Endothelial cell of umbilical vein (primary cell): ENCODE data around the gene TMEFF2. TPM values are rescaled to one million over a fixed set of nuclear protein-coding genes. Genes with fewer than 3 reads are reported as not detected.

Experiments used
- BruUV-seq: library from RNA; stranded (reverse); fragments of 400-500 nt; replicated peaks from 2 replicates; lab custom pipeline; 2021; lab: Mats Ljungman, UMichigan
- CTCF ChIA-PET: fragments of 300-600, 350-600 bp; sonication (Branson Sonifier 250); formaldehyde crosslinking; loops from one replicate; lab custom pipeline; 2021; ENCODE audit warnings: antibody characterized with exemption, inconsistent platforms; lab: Charles Lee
- POLR2A ChIA-PET: fragments of 300-600, 350-600 bp; sonication (Branson Sonifier 250); formaldehyde crosslinking; loops from one replicate; lab custom pipeline; 2021; ENCODE audit warnings: antibody characterized with exemption, inconsistent platforms; lab: Charles Lee
- DNase-seq: peaks from one replicate; pipeline ENCODE4 v3.0.0-alpha.2; 2011; ENCODE audit warnings: low read depth, low spot score
- FAIRE-seq: peaks from 2 replicates; lab custom pipeline; 2011; peaks lifted over from hg19 to GRCh38; lab: Jason Lieb, UNC
- H2AFZ ChIP-seq: 2 replicates; pipeline ENCODE4 v1.6.0; 2012; ENCODE audit warnings: low read depth, low read length, control low read depth, inconsistent platforms
- H3K27ac ChIP-seq: 2 replicates; pipeline ENCODE4 v1.5.1; 2011; ENCODE audit warnings: low read depth, mild to moderate bottlenecking, control low read depth, low read length, moderate library complexity; ENCODE audit not compliant: insufficient read depth
- H3K27me3 ChIP-seq, 2 experiments: 2 replicates each; pipeline versions ENCODE4 v1.6.0 to v1.6.1; 2011; ENCODE audit warnings: low read length in 2 of 2, mixed read lengths in 1 of 2; ENCODE audit not compliant: control insufficient read depth in 2 of 2, insufficient read depth in 2 of 2
- H3K36me3 ChIP-seq, 2 experiments: 2 replicates in 1 of 2; 3 replicates in 1 of 2; pipeline ENCODE4 v1.5.1; 2011; ENCODE audit warnings: low read length in 2 of 2, mild to moderate bottlenecking in 1 of 2, moderate library complexity in 1 of 2; ENCODE audit not compliant: control insufficient read depth in 2 of 2, insufficient read depth in 2 of 2; ENCODE audit errors: extremely low read depth in 1 of 2
- H3K4me1 ChIP-seq: 3 replicates; pipeline ENCODE4 v1.5.1; 2011; ENCODE audit warnings: mild to moderate bottlenecking, low read length; ENCODE audit not compliant: control insufficient read depth, insufficient read depth; ENCODE audit errors: extremely low read depth
- H3K4me2 ChIP-seq: 2 replicates; pipeline ENCODE4 v1.6.1; 2011; ENCODE audit warnings: low read length, control low read depth, mixed read lengths; ENCODE audit not compliant: insufficient read depth
- H3K4me3 ChIP-seq, 3 experiments: fragments of 200-600 bp in 1 of 3; sonication (generic), shearing (Covaris generic) in 1 of 3; replicated peaks in 1 of 3; 2 replicates each; pipeline ENCODE4 v1.5.1; 2011 to 2016; ENCODE audit warnings: control low read depth in 3 of 3, low read length in 3 of 3, mild to moderate bottlenecking in 2 of 3, inconsistent platforms in 1 of 3, low read depth in 1 of 3, moderate library complexity in 1 of 3; ENCODE audit not compliant: insufficient read depth in 1 of 3
- H3K79me2 ChIP-seq: 2 replicates; pipeline ENCODE4 v1.6.0; 2012; ENCODE audit warnings: low read length, inconsistent platforms; ENCODE audit not compliant: control insufficient read depth, insufficient read depth
- H3K9ac ChIP-seq: replicated peaks from 2 replicates; pipeline ENCODE3; 2011; ENCODE audit warnings: low read length, control low read depth; ENCODE audit not compliant: insufficient read depth; ENCODE audit errors: extremely low read depth
- H3K9me1 ChIP-seq: replicated peaks from 3 replicates; pipeline ENCODE4 v1.6.0; 2011; ENCODE audit warnings: mild to moderate bottlenecking, low read length; ENCODE audit not compliant: control insufficient read depth, insufficient read depth; ENCODE audit errors: extremely low read depth
- H3K9me3 ChIP-seq: replicated peaks from 2 replicates; pipeline ENCODE4 v1.5.1; 2012; ENCODE audit warnings: low read length, inconsistent platforms; ENCODE audit not compliant: control insufficient read depth, insufficient read depth
- H4K20me1 ChIP-seq: replicated peaks from 2 replicates; pipeline ENCODE3; 2011; ENCODE audit warnings: mild to moderate bottlenecking, low read length; ENCODE audit not compliant: control insufficient read depth, insufficient read depth; ENCODE audit errors: extremely low read depth
- EZH2 ChIP-seq: IDR thresholded peaks from 2 replicates; pipeline ENCODE4 v1.6.1; 2012; ENCODE audit warnings: borderline replicate concordance, low read depth, mild to moderate bottlenecking, moderate library complexity, low read length, inconsistent platforms; ENCODE audit not compliant: severe bottlenecking
- FOS ChIP-seq: IDR thresholded peaks from 2 replicates; pipeline ENCODE4 v1.6.1; 2011; ENCODE audit warnings: mild to moderate bottlenecking, low read length, moderate library complexity, borderline replicate concordance; ENCODE audit not compliant: insufficient read depth
- GATA2 ChIP-seq: IDR thresholded peaks from 2 replicates; pipeline ENCODE4 v1.7.0; 2011; ENCODE audit warnings: low read depth, mild to moderate bottlenecking, moderate library complexity, mixed read lengths, low read length; ENCODE audit not compliant: insufficient read length, insufficient read depth
- JUN ChIP-seq: IDR thresholded peaks from 2 replicates; pipeline ENCODE4 v1.6.1; 2011; ENCODE audit warnings: borderline replicate concordance, low read depth; ENCODE audit not compliant: insufficient read length, insufficient read depth
- MYC ChIP-seq: IDR thresholded peaks from one replicate; pipeline ENCODE4 v1.6.1; 2011; ENCODE audit warnings: mild to moderate bottlenecking, low read depth, low read length
- POLR2A ChIP-seq: IDR thresholded peaks from 2 replicates; pipeline ENCODE4 v1.6.1; 2012; ENCODE audit warnings: low read depth, mild to moderate bottlenecking, control low read depth, low read length
- POLR2AphosphoS5 ChIP-seq: IDR thresholded peaks from 2 replicates; pipeline ENCODE4 v1.6.1; 2012; ENCODE audit warnings: low read depth, mild to moderate bottlenecking, control low read depth, low read length, moderate library complexity; ENCODE audit not compliant: insufficient read depth
- dilution Hi-C: fragments of 300-500 bp; cut with MboI; formaldehyde crosslinking; loops from one replicate; pipeline ENCODE4 v1.15.0; 2019; ENCODE audit warnings: low sequenced_read_pairs; ENCODE audit not compliant: extremely low pct_ligation_motif_present
- intact Hi-C: fragments of 100-400 bp; cut with micrococcal nuclease; formaldehyde crosslinking; loops from one replicate; pipeline ENCODE4 v1.10.0; 2022
- polyA plus RNA-seq, 4 experiments: library from polyadenylated mRNA; depleted of rRNA in 3 of 4; stranded (reverse) in 3 of 4; unstranded in 1 of 4; fragments of >200 nt; gene quantifications; 2 replicates each; pipeline versions ENCODE4 v1.2.1 to v1.2.3, GENCODE V29; 2011 to 2012; ENCODE audit warnings: missing spikeins in 1 of 4
- total RNA-seq: library from RNA; stranded (reverse); gene quantifications from 2 replicates; pipeline ENCODE4 v1.2.3, GENCODE V29; 2021
- TF ChIP-seq, protein P1 (sequence below), 2 donors: IDR thresholded peaks; 1 replicate in 1 of 2; 2 replicates in 1 of 2; pipeline ENCODE4 v1.5.1; 2011; ENCODE audit warnings: low read length in 2 of 2, mild to moderate bottlenecking in 2 of 2, moderate library complexity in 2 of 2, control low read depth in 1 of 2, inconsistent platforms in 1 of 2, low read depth in 1 of 2; ENCODE audit not compliant: insufficient read depth in 1 of 2; ENCODE audit errors: extremely low read depth in 1 of 2
- TF ChIP-seq, protein P2 (sequence below): IDR thresholded peaks from 2 replicates; pipeline ENCODE4 v1.6.1; 2011; ENCODE audit not compliant: insufficient read depth, insufficient read length

The TMEFF2 gene
- total and polyA plus RNA-seq, 2 donors (not counting 3 experiments of a cell fraction or from before 2014, with no cell fraction given): 0.18 to 0.20 TPM

DNA sequence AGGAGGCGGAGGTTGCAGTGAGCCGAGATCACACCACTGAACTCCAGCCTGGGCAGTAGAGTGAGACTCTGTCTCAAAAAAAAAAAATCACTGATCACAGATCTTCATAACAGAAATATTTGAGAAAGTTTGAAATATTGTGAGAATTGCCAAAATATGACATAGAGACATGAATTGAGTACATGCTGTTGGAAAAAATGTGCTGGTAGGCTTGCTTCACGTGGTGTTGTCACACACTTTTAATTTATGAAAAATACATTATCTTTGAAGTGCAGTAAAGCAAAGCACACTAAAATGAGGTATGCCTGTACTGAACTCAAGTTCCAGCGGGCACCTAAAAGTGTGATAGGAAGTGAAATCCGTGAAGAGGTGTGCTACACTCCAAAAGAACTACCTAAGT is 152.6 kb downstream of the TMEFF2 start:
- TF ChIP-seq, protein P1, sequence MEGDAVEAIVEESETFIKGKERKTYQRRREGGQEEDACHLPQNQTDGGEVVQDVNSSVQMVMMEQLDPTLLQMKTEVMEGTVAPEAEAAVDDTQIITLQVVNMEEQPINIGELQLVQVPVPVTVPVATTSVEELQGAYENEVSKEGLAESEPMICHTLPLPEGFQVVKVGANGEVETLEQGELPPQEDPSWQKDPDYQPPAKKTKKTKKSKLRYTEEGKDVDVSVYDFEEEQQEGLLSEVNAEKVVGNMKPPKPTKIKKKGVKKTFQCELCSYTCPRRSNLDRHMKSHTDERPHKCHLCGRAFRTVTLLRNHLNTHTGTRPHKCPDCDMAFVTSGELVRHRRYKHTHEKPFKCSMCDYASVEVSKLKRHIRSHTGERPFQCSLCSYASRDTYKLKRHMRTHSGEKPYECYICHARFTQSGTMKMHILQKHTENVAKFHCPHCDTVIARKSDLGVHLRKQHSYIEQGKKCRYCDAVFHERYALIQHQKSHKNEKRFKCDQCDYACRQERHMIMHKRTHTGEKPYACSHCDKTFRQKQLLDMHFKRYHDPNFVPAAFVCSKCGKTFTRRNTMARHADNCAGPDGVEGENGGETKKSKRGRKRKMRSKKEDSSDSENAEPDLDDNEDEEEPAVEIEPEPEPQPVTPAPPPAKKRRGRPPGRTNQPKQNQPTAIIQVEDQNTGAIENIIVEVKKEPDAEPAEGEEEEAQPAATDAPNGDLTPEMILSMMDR (IDR thresholded peaks at IDR 0.05; ENCODE audit: extremely low read depth in 1 of 2, insufficient read depth in 1 of 2, low read depth in 1 of 2, low read length in 2 of 2): no peak
- no peak for TF ChIP-seq POLR2AphosphoS5
- BruUV-seq: no TSS peak
- intact Hi-C loops (no loop called here), dilution Hi-C loops (no loop called here)
- H4K20me1 ChIP-seq: no peaks in the 10 kb centered on the region
- FAIRE-seq: no peak
- no peak overlapping the region for H3K4me2 ChIP-seq
- no peak overlapping the region for H3K4me3 ChIP-seq
- H3K9me3 ChIP-seq: no peaks in the 10 kb centered on the region
- no peak for DNase-seq
- H2AFZ ChIP-seq: no peak overlapping the region
- no peaks in the 10 kb centered on the region for H3K9me1 ChIP-seq
- H3K36me3 ChIP-seq: no peaks in the 10 kb centered on the region
- H3K4me1 ChIP-seq: no peaks in the 10 kb centered on the region
- CTCF ChIA-PET: no interaction called here
- POLR2A ChIA-PET: no interaction called here
- no peak overlapping the region for H3K9ac ChIP-seq
- no peaks in the 10 kb centered on the region for H3K79me2 ChIP-seq
- H3K27ac ChIP-seq: no peak overlapping the region
- H3K27me3 ChIP-seq: no peaks in the 10 kb centered on the region

DNA sequence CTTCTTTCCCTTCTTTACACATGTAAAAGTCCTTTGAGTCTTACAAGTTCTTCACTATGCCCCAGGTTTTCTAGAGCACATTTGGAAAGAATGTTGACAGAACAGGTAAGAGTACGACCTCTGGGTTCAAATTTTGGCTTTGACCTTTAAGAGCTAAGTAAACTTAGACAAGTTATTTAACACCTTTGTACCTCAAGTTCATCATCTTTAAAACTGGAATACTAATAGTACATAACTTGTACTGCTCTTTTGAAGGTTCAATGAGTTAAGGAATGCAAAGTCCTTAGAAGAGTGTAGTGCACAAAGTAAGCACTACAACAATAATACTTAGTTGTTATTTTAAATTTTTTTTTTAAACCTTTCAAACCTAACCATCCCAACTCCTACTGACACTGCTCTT is 156.6 kb downstream of the TMEFF2 start:
- CTCF ChIA-PET: no interaction called here
- no TSS peak for BruUV-seq
- no peak for TF ChIP-seq GATA2
- TF ChIP-seq JUN: no peak
- TF ChIP-seq, protein P1 (IDR thresholded peaks at IDR 0.05; ENCODE audit: extremely low read depth in 1 of 2, insufficient read depth in 1 of 2, low read depth in 1 of 2, low read length in 2 of 2): no peak
- TF ChIP-seq FOS: no peak
- no peak for TF ChIP-seq EZH2
- TF ChIP-seq MYC: no peak
- TF ChIP-seq POLR2AphosphoS5: no peak
- no peak for TF ChIP-seq POLR2A
- TF ChIP-seq, protein P2, sequence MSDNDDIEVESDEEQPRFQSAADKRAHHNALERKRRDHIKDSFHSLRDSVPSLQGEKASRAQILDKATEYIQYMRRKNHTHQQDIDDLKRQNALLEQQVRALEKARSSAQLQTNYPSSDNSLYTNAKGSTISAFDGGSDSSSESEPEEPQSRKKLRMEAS: no peak
- Histone ChIP-seq H3K79me2 (no peaks in the 10 kb centered on the region), H3K27me3 (no peaks in the 10 kb centered on the region), H4K20me1 (no peaks in the 10 kb centered on the region), H3K4me3 (no peak overlapping the region), H3K9me1 (no peaks in the 10 kb centered on the region), H3K9me3 (no peaks in the 10 kb centered on the region), H3K9ac (no peak overlapping the region), H2AFZ (no peak overlapping the region), H3K4me2 (no peak overlapping the region), H3K4me1 (no peaks in the 10 kb centered on the region), H3K27ac (no peak overlapping the region), H3K36me3 (no peaks in the 10 kb centered on the region)
- POLR2A ChIA-PET: no interaction called here
- dilution Hi-C loops (no loop called here), intact Hi-C loops (no loop called here)
- DNase-seq: no peak
- no peak for FAIRE-seq
